Upper lobe of left lung (tissue), 4 donors: ENCODE measurements around the gene NACC2.

ENCODE experiments used
- EP300 ChIP-seq, 4 donors: sonication (generic); formaldehyde crosslinking; IDR thresholded peaks; one replicate each; pipeline ENCODE4 v1.5.1; 2017; ENCODE audit warnings: antibody characterized with exemption in 4 of 4, control low read depth in 2 of 4
- POLR2A ChIP-seq, 4 donors: fragments of 450-650 bp; IDR thresholded peaks; one replicate each; pipeline ENCODE4 v1.5.1; 2016 to 2017; ENCODE audit warnings: antibody characterized with exemption in 4 of 4, mild to moderate bottlenecking in 2 of 4
- POLR2AphosphoS5 ChIP-seq, 2 donors: sonication (generic); formaldehyde crosslinking; IDR thresholded peaks; one replicate each; pipeline ENCODE4 v1.5.1; 2017; ENCODE audit warnings: antibody characterized with exemption in 2 of 2
- TF ChIP-seq, protein P1 (sequence below), 6 experiments: fragments of 450-650 bp in 4 of 6; fragments of 200-600 bp in 2 of 6; sonication (generic) in 2 of 6; IDR thresholded peaks; one replicate each; pipeline ENCODE4 v1.5.1; 2016 to 2019; ENCODE audit warnings: antibody characterized with exemption in 6 of 6

DNA sequence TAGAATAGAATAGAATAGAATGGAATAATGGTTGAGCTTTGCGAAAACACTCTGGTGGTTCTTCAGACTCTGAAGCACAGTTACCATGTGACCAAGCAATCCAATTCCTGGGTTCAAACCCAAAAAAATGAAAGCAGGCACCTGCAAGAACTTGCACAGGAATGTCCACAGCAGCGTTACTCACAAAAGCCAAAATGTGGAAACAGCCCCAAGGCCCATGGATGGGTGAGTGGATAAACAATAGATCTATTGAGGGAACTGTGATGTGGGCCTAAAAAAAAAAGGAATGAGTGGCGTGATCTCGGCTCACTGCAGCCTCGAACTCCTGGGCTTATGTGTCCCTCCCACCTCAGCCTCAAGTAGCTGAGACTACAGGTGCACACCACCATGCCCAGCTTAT, 45.0 kb upstream of the NACC2 start:
- TF ChIP-seq, protein P1, sequence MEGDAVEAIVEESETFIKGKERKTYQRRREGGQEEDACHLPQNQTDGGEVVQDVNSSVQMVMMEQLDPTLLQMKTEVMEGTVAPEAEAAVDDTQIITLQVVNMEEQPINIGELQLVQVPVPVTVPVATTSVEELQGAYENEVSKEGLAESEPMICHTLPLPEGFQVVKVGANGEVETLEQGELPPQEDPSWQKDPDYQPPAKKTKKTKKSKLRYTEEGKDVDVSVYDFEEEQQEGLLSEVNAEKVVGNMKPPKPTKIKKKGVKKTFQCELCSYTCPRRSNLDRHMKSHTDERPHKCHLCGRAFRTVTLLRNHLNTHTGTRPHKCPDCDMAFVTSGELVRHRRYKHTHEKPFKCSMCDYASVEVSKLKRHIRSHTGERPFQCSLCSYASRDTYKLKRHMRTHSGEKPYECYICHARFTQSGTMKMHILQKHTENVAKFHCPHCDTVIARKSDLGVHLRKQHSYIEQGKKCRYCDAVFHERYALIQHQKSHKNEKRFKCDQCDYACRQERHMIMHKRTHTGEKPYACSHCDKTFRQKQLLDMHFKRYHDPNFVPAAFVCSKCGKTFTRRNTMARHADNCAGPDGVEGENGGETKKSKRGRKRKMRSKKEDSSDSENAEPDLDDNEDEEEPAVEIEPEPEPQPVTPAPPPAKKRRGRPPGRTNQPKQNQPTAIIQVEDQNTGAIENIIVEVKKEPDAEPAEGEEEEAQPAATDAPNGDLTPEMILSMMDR (IDR thresholded peaks at IDR 0.05) = no peak
- TF ChIP-seq EP300 (IDR thresholded peaks at IDR 0.05) = no peak
- no peak for TF ChIP-seq POLR2AphosphoS5 (IDR thresholded peaks at IDR 0.05)
- no peak for TF ChIP-seq POLR2A (IDR thresholded peaks at IDR 0.05)
